A673 (cell line): Measurements from ENCODE around the gene GAMT.

Source experiments
- EZH2 ChIP-seq: fragments of 200-600 bp; sonication (generic); IDR thresholded peaks from 2 replicates; pipeline ENCODE4 v1.6.1; 2017; ENCODE audit warnings: borderline replicate concordance, low read depth, mild to moderate bottlenecking, mixed read lengths, antibody characterized with exemption, low read length; ENCODE audit not compliant: poor library complexity, severe bottlenecking
- TF ChIP-seq, protein P1 (sequence below): fragments of 300-800, 200-600 bp; sonication (generic); conservative IDR thresholded peaks from 2 replicates; pipeline ENCODE4 v1.5.1; 2017; ENCODE audit warnings: low read depth, mild to moderate bottlenecking, antibody characterized with exemption, low read length, moderate library complexity, mixed read lengths

DNA sequence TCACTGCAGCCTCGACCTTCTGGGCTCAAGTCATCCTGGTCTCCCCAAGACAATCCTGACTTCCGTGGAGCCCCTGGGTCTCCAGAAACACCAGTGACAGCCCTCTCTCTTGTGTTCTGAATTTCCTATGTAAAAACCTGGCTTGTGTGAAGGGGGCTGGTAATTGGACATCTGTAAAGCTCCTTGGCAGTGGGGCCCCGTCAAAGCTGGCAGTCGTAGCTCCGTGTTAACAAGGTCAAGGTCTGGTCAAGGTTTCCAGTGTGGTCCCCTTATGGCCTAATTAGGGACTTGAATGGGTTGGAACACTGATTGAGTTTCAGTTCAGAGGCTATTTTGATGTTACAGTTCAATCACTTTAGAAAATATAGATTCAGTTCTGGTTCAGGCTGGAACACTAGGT, 50.5 kb downstream of the GAMT start:
- TF ChIP-seq, protein P1, sequence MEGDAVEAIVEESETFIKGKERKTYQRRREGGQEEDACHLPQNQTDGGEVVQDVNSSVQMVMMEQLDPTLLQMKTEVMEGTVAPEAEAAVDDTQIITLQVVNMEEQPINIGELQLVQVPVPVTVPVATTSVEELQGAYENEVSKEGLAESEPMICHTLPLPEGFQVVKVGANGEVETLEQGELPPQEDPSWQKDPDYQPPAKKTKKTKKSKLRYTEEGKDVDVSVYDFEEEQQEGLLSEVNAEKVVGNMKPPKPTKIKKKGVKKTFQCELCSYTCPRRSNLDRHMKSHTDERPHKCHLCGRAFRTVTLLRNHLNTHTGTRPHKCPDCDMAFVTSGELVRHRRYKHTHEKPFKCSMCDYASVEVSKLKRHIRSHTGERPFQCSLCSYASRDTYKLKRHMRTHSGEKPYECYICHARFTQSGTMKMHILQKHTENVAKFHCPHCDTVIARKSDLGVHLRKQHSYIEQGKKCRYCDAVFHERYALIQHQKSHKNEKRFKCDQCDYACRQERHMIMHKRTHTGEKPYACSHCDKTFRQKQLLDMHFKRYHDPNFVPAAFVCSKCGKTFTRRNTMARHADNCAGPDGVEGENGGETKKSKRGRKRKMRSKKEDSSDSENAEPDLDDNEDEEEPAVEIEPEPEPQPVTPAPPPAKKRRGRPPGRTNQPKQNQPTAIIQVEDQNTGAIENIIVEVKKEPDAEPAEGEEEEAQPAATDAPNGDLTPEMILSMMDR, result no peak
- no peak for TF ChIP-seq EZH2
